Psoas muscle (tissue), 8 donors: ENCODE measurements around the gene HSD3B7. TPM values are rescaled to one million over a fixed set of nuclear protein-coding genes. Genes with fewer than 3 reads are reported as not detected.
A peak's percentile ranks its signal among the peaks of the same experiment; 100 is the strongest.

Experiments used
- ATAC-seq, 4 donors: fragments of 200-7000 bp; cut with Tn5 transposase; one replicate each; pipeline ENCODE4 v1.9.1; 2020; ENCODE audit warnings: moderate library complexity in 3 of 4, mild to moderate bottlenecking in 2 of 4
- DNase-seq, 2 donors: peaks; one replicate each; pipeline ENCODE4 v3.0.0-alpha.2; 2020
- H3K27ac ChIP-seq: fragments of 200-600 bp; one replicate; pipeline ENCODE4 v1.8.0; 2022
- H3K27me3 ChIP-seq, 3 donors: fragments of 200-600 bp in 1 of 3; one replicate each; pipeline versions ENCODE4 v1.6.1 to v1.8.0; 2013 to 2022; ENCODE audit warnings: low read length in 2 of 3, mild to moderate bottlenecking in 2 of 3, moderate library complexity in 1 of 3; ENCODE audit not compliant: insufficient read depth in 3 of 3
- H3K36me3 ChIP-seq, 2 donors: fragments of 200-600 bp in 1 of 2; one replicate each; pipeline versions ENCODE4 v1.6.1 to v1.8.0; 2013 to 2022; ENCODE audit warnings: low read depth in 1 of 2, mild to moderate bottlenecking in 1 of 2, moderate library complexity in 1 of 2; ENCODE audit not compliant: insufficient read depth in 1 of 2
- H3K4me1 ChIP-seq: fragments of 200-600 bp; one replicate; pipeline ENCODE4 v1.8.0; 2022
- H3K4me3 ChIP-seq: fragments of 200-600 bp; one replicate; pipeline ENCODE4 v1.8.0; 2022; ENCODE audit warnings: mild to moderate bottlenecking
- H3K9me3 ChIP-seq: fragments of 200-600 bp; one replicate; pipeline ENCODE4 v1.8.0; 2022
- CTCF ChIP-seq: fragments of 200-600 bp; IDR thresholded peaks from one replicate; pipeline ENCODE4 v1.8.0; 2022; ENCODE audit warnings: antibody characterized with exemption
- WGBS, 3 donors: extraction: QIAGEN DNeasy Blood & Tissue Kit; methylation state at CpG; one replicate each; pipeline versions ENCODE4 v1.1.6 to v1.1.7; 2013; 5-methylcytosine and 5-hydroxymethylcytosine counted together
- intact Hi-C, 2 donors: fragments of 100-400 bp; cut with DNase I; formaldehyde crosslinking; loops; one replicate each; pipeline versions ENCODE4 v1.11.0 to v1.14.2; 2022
- polyA plus RNA-seq, 3 donors: library from polyadenylated mRNA; stranded (reverse); fragments of 200-250 nt; gene quantifications; one replicate each; pipeline ENCODE4 v1.2.3, GENCODE V29; 2013
- total RNA-seq, 4 donors: library from RNA; stranded (reverse); fragmentation: NEBNext Ultra II Directional in 2 of 4; extraction: Animal tissue kit (Norgen Biotek cat#: 25700) in 2 of 4; gene quantifications; one replicate each; pipeline versions ENCODE4 v1.2.1 to v1.2.4, GENCODE V29; 2021 to 2023
- donor health status: healthy with polysubstance abuse.
- donor health status: DM: no; HTN: no; CAD: no; lungs with moderate emphysema.
- donor health status: Bipolar disorder and iron deficiency.
- donor health status: healthy.
- donor health status: DM: yes; HTN: yes; CAD: no.
- donor health status: DM: no; HTN: no; CAD: no.
- donor health status: DM: no; HTN: no; CAD: no.
- donor health status: DM: yes; HTN: yes; CAD: no.

Gene HSD3B7
- total and polyA plus RNA-seq, 7 donors: 3.2 to 12.8 (median 4.9) TPM

GRCh38 chr16:30956601-30957455, 28.2 kb upstream of the HSD3B7 start:
- no peaks in the 10 kb centered on the region for H3K27me3 ChIP-seq
- peak; percentile 6 for TF ChIP-seq CTCF
- WGBS, 3 donors: 24 to 26% (median 25%) methylated on average over 42 of the region's 42 CpGs
- intact Hi-C loops: no loop called here
- H3K4me3 ChIP-seq: peak overlapping the region; percentile 95
- peaks cover 6 to 33% of the 10 kb centered on the region in 2 donors for H3K36me3 ChIP-seq
- DNase-seq: peak; percentile 88 to 93
- H3K9me3 ChIP-seq: no peaks in the 10 kb centered on the region
- H3K27ac ChIP-seq: peak overlapping the region; percentile 100
- peaks cover 27% of the 10 kb centered on the region for H3K4me1 ChIP-seq
- ATAC-seq: peak; percentile 74 to 85 (median 78)

GRCh38 chr16:30957456-30958174, 27.4 kb upstream of the HSD3B7 start, which contains the start of gene SETD1A:
Gene SETD1A, plus strand, starts transcription at chr16:30957754. Its CDS starts 978 bp downstream, at chr16:30958732.
- Histone ChIP-seq H3K27me3 (no peaks in the 10 kb centered on the region), H3K36me3 (peaks cover 6 to 41% of the 10 kb centered on the region in 2 donors), H3K27ac (peak within 1 kb of the TSS; percentile 100), H3K9me3 (no peaks in the 10 kb centered on the region), H3K4me1 (peaks cover 27% of the 10 kb centered on the region), H3K4me3 (peak within 1 kb of the TSS; percentile 95)
- ATAC-seq: peak; percentile 91 to 94 (median 92)
- intact Hi-C loops: no loop called here
- WGBS, 3 donors: 0 to 1% (median 0%) methylated on average over 49 to 84 of the region's 85 CpGs
- DNase-seq: peak; percentile 98
- TF ChIP-seq CTCF: no peak

- Histone ChIP-seq H3K4me3 (peak overlapping the region; percentile 95), H3K27me3 (no peaks in the 10 kb centered on the region), H3K36me3 (peaks cover 6 to 49% of the 10 kb centered on the region in 2 donors), H3K27ac (peak overlapping the region; percentile 100), H3K9me3 (no peaks in the 10 kb centered on the region), H3K4me1 (peaks cover 25% of the 10 kb centered on the region)
- peak; percentile 68 to 87 for DNase-seq
- intact Hi-C loops: no loop called here
- peak; percentile 11 to 36 (median 34) for ATAC-seq
- 9 to 17% (median 15%) methylated on average over 26 to 55 of the region's 55 CpGs for WGBS, 3 donors
- no peak for TF ChIP-seq CTCF
These were observed 26.6 kb upstream of the HSD3B7 start for GRCh38 chr16:30958175-30959079.

GRCh38 chr16:30961384-30961783, 23.6 kb upstream of the HSD3B7 start:
- TF ChIP-seq CTCF: no peak
- Histone ChIP-seq H3K36me3 (peaks cover 10 to 79% of the 10 kb centered on the region in 2 donors), H3K4me1 (peaks cover 21% of the 10 kb centered on the region), H3K27me3 (no peaks in the 10 kb centered on the region), H3K4me3 (no peak overlapping the region), H3K27ac (no peak overlapping the region), H3K9me3 (no peaks in the 10 kb centered on the region)
- 88 to 95% (median 91%) methylated on average over 11 of the region's 11 CpGs for WGBS, 3 donors
- DNase-seq (no peak), ATAC-seq (no peak)
- intact Hi-C loops: no loop called here
